ENCODE data around the gene CACNA1C. TPM values are rescaled to one million over a fixed set of nuclear protein-coding genes. Genes with fewer than 3 reads are reported as not detected.
A peak's percentile ranks its signal among the peaks of the same experiment; 100 is the strongest.

Gene CACNA1C
- total RNA-seq, 4 donors from 2014 or later, result 2.0 to 4.2 (median 2.5) TPM

GRCh38 chr12:2227360-2227759 lies 174.6 kb downstream of the CACNA1C start:
- WGBS, 2 donors, result 76 to 77% methylated on average over 1 of the region's 1 CpG
- no peak for DNase-seq
- no peak overlapping the region for H3K4me3 ChIP-seq (replicated peaks in 1 of 3)

GRCh38 chr12:2228535-2228934 lies 175.7 kb downstream of the CACNA1C start:
- Histone ChIP-seq H3K4me3 (replicated peaks in 1 of 3) (no peak overlapping the region), H3K27me3 (no peaks in the 10 kb centered on the region), H3K9me3 (no peaks in the 10 kb centered on the region), H3K4me1 (no peaks in the 10 kb centered on the region), H3K36me3 (no peaks in the 10 kb centered on the region), H3K27ac (no peak overlapping the region)
- intact Hi-C loops (cut with DNase I), result no loop called here
- TF ChIP-seq POLR2A (IDR thresholded peaks at IDR 0.05) (no peak), CTCF (IDR thresholded peaks at IDR 0.05) (no peak)
- no peak for DNase-seq

More at GRCh38 chr12:2227360-2227759, 174.6 kb downstream of the CACNA1C start:
- Histone ChIP-seq H3K4me1 (no peaks in the 10 kb centered on the region), H3K36me3 (no peaks in the 10 kb centered on the region), H3K27me3 (no peaks in the 10 kb centered on the region), H3K9me3 (no peaks in the 10 kb centered on the region), H3K27ac (no peak overlapping the region)
- intact Hi-C loops (cut with DNase I), result no loop called here
- TF ChIP-seq CTCF (IDR thresholded peaks at IDR 0.05), result no peak
- no peak for TF ChIP-seq POLR2A (IDR thresholded peaks at IDR 0.05)

GRCh38 chr12:2229661-2230539 lies 177.1 kb downstream of the CACNA1C start:
- DNase-seq, result peak in 1 of 2 donors; percentile 4
- Histone ChIP-seq H3K4me3 (replicated peaks in 1 of 3) (no peak overlapping the region), H3K4me1 (no peaks in the 10 kb centered on the region), H3K27ac (no peak overlapping the region), H3K27me3 (no peaks in the 10 kb centered on the region), H3K36me3 (no peaks in the 10 kb centered on the region), H3K9me3 (no peaks in the 10 kb centered on the region)
- TF ChIP-seq CTCF (IDR thresholded peaks at IDR 0.05) (no peak), POLR2A (IDR thresholded peaks at IDR 0.05) (no peak)
- 75 to 81% methylated on average over 40 to 41 of the region's 61 CpGs for WGBS, 2 donors
- intact Hi-C loops (cut with DNase I), result no loop called here

GRCh38 chr12:2231011-2231595 lies 178.3 kb downstream of the CACNA1C start:
- no peak overlapping the region for H3K27ac ChIP-seq
- H3K4me1 ChIP-seq, result no peaks in the 10 kb centered on the region

More at GRCh38 chr12:2231011-2231595, 178.3 kb downstream of the CACNA1C start:
- Histone ChIP-seq H3K4me3 (replicated peaks in 1 of 3) (no peak overlapping the region), H3K9me3 (no peaks in the 10 kb centered on the region), H3K27me3 (no peaks in the 10 kb centered on the region), H3K36me3 (no peaks in the 10 kb centered on the region)
- DNase-seq, result no peak
- WGBS, 2 donors, result 88 to 95% methylated on average over 7 of the region's 7 CpGs
- intact Hi-C loops (cut with DNase I), result no loop called here
- TF ChIP-seq CTCF (IDR thresholded peaks at IDR 0.05), result no peak
- TF ChIP-seq POLR2A (IDR thresholded peaks at IDR 0.05), result no peak
